Chondrocyte (in vitro differentiated cells): ENCODE measurements around the gene FBXO40. TPM values are rescaled to one million over a fixed set of nuclear protein-coding genes. Genes with fewer than 3 reads are reported as not detected.

Experiments used
- DNase-seq: peaks from one replicate; pipeline ENCODE4 v3.0.0; 2021; ENCODE audit warnings: mixed read lengths, low spot score
- H3K27ac Mint-ChIP-seq: one replicate; pipeline ENCODE4 v1.8.0; 2021; ENCODE audit warnings: mild to moderate bottlenecking, moderate library complexity, mixed read lengths; ENCODE audit not compliant: unreplicated experiment
- H3K27me3 Mint-ChIP-seq: 2 replicates; pipeline ENCODE4 v1.8.0; 2021; ENCODE audit warnings: low read depth, mixed read lengths
- H3K36me3 Mint-ChIP-seq: 2 replicates; pipeline ENCODE4 v1.8.0; 2021; ENCODE audit warnings: low read depth, mixed read lengths
- H3K4me1 Mint-ChIP-seq: 2 replicates; pipeline ENCODE4 v1.8.0; 2021; ENCODE audit warnings: low read depth, mild to moderate bottlenecking, mixed read lengths
- H3K4me3 Mint-ChIP-seq: one replicate; pipeline ENCODE4 v1.8.0; 2021; ENCODE audit warnings: mild to moderate bottlenecking, moderate library complexity, mixed read lengths; ENCODE audit not compliant: unreplicated experiment
- H3K9me3 Mint-ChIP-seq: 2 replicates; pipeline ENCODE4 v1.8.0; 2021; ENCODE audit warnings: low read depth, mixed read lengths
- long read RNA-seq: library from polyadenylated mRNA; stranded (forward); transcript quantifications from one replicate; pipeline ENCODE4 v2.0.0, GENCODE V29; 2021
- total RNA-seq: library from RNA; stranded (reverse); gene quantifications from 3 replicates; pipeline ENCODE4 v1.2.1, GENCODE V29; 2021
- TF ChIP-seq, protein P1 (sequence below): fragments of 200-600 bp; sonication (generic); IDR thresholded peaks from 2 replicates; pipeline ENCODE4 v1.5.0; 2021; ENCODE audit warnings: antibody characterized with exemption, mild to moderate bottlenecking, moderate library complexity

Gene FBXO40, protein sequence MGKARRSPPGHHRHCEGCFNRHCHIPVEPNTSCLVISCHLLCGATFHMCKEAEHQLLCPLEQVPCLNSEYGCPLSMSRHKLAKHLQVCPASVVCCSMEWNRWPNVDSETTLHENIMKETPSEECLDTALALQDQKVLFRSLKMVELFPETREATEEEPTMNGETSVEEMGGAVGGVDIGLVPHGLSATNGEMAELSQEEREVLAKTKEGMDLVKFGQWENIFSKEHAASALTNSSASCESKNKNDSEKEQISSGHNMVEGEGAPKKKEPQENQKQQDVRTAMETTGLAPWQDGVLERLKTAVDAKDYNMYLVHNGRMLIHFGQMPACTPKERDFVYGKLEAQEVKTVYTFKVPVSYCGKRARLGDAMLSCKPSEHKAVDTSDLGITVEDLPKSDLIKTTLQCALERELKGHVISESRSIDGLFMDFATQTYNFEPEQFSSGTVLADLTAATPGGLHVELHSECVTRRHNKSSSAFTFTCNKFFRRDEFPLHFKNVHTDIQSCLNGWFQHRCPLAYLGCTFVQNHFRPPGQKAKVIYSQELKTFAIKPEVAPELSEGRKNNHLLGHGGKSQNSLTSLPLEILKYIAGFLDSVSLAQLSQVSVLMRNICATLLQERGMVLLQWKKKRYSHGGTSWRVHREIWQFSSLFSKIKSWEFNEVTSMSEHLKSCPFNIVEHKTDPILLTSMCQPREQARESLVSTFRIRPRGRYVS
- total RNA-seq = 0.08 TPM in 1 of 3 replicates, not detected in the others
- long read RNA-seq = 0 reads

DNA sequence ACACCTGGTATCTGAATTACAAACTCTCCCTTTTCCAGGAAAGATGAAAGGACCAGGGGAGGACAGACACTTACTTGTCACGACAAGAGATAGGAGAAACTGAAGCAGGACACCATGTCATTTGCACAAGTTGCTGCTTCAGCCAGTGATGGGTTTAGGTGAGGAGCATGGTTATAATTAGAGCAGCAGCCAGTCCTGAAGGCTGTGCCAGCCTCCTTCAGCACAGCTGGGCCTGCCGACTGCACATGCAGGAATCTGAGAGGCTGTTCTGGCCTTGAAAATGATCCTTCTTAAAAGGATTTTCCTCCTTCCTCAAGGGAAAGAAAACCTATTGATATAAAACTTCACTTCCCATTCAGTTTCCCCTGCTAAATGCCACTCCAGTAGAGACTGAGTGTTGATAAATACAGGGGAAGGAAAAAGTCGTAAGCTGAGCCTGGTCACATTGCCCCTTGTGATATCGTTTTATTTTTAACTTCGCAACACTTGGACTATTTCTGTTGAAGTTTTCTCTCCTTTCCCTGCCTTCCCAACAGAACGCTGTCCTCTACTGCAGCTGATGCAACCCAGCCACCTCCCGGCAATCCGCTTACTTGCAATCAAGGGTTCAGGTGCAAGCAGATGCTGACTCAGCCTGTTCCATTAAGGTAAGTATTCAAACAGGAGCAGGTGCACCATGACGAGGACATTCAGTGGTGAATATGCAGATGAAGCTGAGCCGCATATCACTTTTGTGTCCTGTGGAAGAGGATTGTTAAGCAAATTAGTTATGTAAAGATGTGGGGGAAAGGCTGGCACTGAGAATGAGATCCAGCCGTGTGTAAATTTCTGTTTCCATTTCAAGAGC is at the start of gene FBXO40:
Gene FBXO40 (plus strand): TSS at position 524 of the 847 bp plus-strand sequence. CDS start 27,197 bp downstream, outside the sequence.
- TF ChIP-seq, protein P1, sequence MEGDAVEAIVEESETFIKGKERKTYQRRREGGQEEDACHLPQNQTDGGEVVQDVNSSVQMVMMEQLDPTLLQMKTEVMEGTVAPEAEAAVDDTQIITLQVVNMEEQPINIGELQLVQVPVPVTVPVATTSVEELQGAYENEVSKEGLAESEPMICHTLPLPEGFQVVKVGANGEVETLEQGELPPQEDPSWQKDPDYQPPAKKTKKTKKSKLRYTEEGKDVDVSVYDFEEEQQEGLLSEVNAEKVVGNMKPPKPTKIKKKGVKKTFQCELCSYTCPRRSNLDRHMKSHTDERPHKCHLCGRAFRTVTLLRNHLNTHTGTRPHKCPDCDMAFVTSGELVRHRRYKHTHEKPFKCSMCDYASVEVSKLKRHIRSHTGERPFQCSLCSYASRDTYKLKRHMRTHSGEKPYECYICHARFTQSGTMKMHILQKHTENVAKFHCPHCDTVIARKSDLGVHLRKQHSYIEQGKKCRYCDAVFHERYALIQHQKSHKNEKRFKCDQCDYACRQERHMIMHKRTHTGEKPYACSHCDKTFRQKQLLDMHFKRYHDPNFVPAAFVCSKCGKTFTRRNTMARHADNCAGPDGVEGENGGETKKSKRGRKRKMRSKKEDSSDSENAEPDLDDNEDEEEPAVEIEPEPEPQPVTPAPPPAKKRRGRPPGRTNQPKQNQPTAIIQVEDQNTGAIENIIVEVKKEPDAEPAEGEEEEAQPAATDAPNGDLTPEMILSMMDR = no peak

DNA sequence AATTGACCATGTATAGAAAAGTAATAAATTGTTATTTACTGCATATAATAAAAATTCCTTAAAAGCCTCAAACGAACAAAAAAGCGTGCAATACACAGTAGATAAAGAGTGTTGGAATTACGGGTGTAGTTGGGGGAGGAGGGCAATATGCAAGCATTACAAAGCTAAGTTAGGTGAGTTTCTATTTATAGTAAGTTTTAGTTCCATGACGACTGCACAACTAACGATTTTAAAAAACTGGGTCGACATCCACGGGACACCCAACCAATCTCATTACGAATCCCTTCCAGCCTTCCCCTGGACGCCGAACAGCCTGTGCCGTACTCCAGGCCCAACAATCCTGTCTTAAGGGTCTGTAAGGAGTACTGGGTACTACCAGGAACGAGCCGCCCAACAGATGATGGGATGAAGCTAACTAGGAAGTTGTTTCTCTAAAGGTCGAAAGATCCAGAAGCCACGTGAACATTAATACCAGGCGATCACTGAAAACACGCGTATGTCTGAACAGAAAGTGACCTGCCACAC is 48.1 kb upstream of the FBXO40 start:
- TF ChIP-seq, protein P1 = no peak
- peaks cover 9% of the 10 kb centered on the region for H3K4me1 Mint-ChIP-seq
- DNase-seq = no peak

More for the DNA sequence above, at the start of gene FBXO40:
- H3K27me3 Mint-ChIP-seq = peaks cover 17% of the 10 kb centered on the region
- no peak within 1 kb of the TSS for H3K27ac Mint-ChIP-seq
- no peaks in the 10 kb centered on the region for H3K36me3 Mint-ChIP-seq
- H3K4me3 Mint-ChIP-seq = no peak within 1 kb of the TSS
- DNase-seq = no peak
- H3K4me1 Mint-ChIP-seq = no peaks in the 10 kb centered on the region
- no peaks in the 10 kb centered on the region for H3K9me3 Mint-ChIP-seq

DNA sequence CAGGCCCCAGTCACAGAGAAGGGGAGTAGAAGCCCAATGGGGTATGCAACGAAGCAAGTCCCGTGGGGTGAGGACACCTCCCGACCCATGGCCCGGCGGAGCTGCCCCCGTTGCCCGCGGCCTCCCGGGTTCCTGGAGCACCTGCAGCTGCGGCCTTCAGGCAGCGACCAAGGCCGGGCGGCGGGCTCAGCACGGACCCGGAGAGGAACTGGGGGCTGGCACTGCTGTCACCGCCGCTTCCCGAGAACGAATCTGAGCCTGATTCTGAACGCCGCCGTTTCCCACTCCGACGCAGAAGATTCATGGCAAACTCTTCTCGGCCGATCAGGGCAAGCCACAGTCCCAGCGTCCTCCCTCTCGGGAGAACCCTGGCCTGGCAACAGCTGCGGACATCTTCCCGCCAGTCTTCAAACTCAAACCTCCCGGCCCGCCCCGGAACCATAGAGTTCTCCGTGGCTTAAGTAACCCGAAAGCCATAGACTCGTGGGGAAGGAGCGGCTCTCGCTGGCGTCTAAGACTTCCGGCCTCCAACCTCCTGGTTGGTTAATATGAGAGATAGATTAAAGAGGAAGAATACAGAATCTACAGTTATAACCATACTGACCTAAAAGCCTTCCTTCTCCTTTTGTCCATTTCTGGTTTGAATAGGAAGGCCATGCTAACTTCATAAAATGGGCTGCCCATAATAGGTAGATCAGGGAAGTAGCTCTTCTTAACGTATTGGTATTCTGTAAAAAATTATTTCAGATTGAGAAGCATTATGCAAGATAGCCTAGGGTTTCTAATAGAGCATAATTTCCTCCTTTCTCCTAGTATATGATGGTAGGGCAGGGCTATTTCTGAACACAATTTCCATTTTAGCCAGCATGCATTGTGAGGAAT is 47.4 kb upstream of the FBXO40 start, which contains the start of gene POLQ:
Gene POLQ (minus strand): TSS at position 415 of the 882 bp plus-strand sequence. CDS start 111 bp downstream, at position 304.
- TF ChIP-seq, protein P1 = no peak
- Mint-ChIP-seq H3K27ac (peak within 1 kb of the TSS; percentile 86), H3K4me1 (peaks cover 9% of the 10 kb centered on the region), H3K27me3 (no peaks in the 10 kb centered on the region), H3K9me3 (no peaks in the 10 kb centered on the region), H3K4me3 (peak within 1 kb of the TSS; percentile 85), H3K36me3 (no peaks in the 10 kb centered on the region)
- peak; percentile 94 for DNase-seq

More for the DNA sequence above, 48.1 kb upstream of the FBXO40 start:
- Mint-ChIP-seq H3K36me3 (no peaks in the 10 kb centered on the region), H3K27ac (peak overlapping the region; percentile 86), H3K9me3 (no peaks in the 10 kb centered on the region), H3K27me3 (no peaks in the 10 kb centered on the region), H3K4me3 (peak overlapping the region; percentile 85)

DNA sequence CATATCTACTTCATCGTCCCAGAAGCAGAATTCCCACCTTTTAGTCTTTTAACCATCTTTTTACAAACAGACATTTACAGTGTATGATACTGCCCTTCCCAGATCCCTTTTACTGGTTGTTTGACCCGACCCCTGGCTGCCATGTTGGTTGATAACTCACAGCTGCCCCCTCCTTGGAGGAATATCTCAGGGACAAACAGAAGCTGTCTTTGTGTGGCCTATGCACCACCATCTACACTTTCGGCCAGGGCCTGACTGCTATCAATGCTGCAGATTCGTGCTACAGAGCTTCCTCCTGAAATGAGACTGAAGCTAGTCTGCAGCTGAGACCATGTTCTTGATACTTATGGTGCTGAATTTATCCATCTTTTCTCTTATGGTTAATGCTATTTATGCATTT is 40.8 kb upstream of the FBXO40 start:
- H3K9me3 Mint-ChIP-seq = no peaks in the 10 kb centered on the region
- TF ChIP-seq, protein P1 = no peak
- peaks cover 2% of the 10 kb centered on the region for H3K27me3 Mint-ChIP-seq
- H3K4me3 Mint-ChIP-seq = no peak overlapping the region
- H3K4me1 Mint-ChIP-seq = no peaks in the 10 kb centered on the region
- no peak for DNase-seq
- H3K27ac Mint-ChIP-seq = no peak overlapping the region
- H3K36me3 Mint-ChIP-seq = no peaks in the 10 kb centered on the region
